WERI-Rb-1 (cell line): Measurements from ENCODE around the gene EPB41L5.

Experiments used
- DNase-seq: peaks from one replicate; pipeline ENCODE4 v3.0.0-alpha.2; 2020
- H3K27ac ChIP-seq: fragments of 250-450 bp; sonication (Bioruptor Pico); 2 replicates; pipeline ENCODE4 v1.5.1; 2020; ENCODE audit warnings: mild to moderate bottlenecking, moderate library complexity
- H3K27me3 ChIP-seq: fragments of 250-450 bp; sonication (Bioruptor Pico); 2 replicates; pipeline ENCODE4 v1.5.1; 2021; ENCODE audit warnings: mild to moderate bottlenecking, low read depth, moderate library complexity; ENCODE audit not compliant: insufficient read depth, severe bottlenecking
- H3K36me3 ChIP-seq: fragments of 250-450 bp; sonication (Bioruptor Pico); 2 replicates; pipeline ENCODE4 v1.5.1; 2020; ENCODE audit warnings: mild to moderate bottlenecking, moderate library complexity
- H3K4me3 ChIP-seq: 2 replicates; pipeline ENCODE4 v1.5.1; 2011; ENCODE audit warnings: low read depth, mild to moderate bottlenecking, control low read depth, low read length
- H3K9me3 ChIP-seq: fragments of 250-450 bp; sonication (Bioruptor Pico); 2 replicates; pipeline ENCODE4 v1.5.1; 2021; ENCODE audit warnings: mild to moderate bottlenecking, moderate library complexity; ENCODE audit not compliant: severe bottlenecking
- CTCF ChIP-seq: IDR thresholded peaks from 2 replicates; pipeline ENCODE4 v1.5.1; 2011; ENCODE audit warnings: low read depth, mild to moderate bottlenecking, control low read depth, inconsistent platforms, low read length

EPB41L5 gene

DNA sequence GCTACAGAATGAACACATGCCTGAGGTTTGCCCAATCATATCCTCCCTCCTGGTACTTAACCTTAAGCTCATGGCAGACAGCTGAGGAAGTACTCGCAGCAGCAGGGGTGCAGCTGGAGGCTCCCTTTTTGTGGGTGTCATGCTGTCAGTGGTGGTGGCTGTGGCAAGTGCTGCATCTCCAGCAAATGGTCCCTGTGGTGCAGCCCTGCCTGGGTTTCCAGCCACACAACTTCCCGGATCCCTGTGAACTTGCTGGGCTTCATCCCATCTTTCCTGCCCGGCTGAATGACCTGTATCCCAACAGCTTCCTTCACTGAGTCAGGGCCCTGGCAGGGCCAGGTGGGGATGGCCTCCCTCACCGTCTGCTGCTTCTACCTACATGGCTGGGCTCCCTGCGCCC lies 205.3 kb downstream of the EPB41L5 start:
- H3K9me3 ChIP-seq: peaks cover 4% of the 10 kb centered on the region
- TF ChIP-seq CTCF: no peak
- DNase-seq: no peak
- peaks cover 4% of the 10 kb centered on the region; the same call in 1 of the 2 replicates for H3K36me3 ChIP-seq
- H3K27me3 ChIP-seq: no peaks in the 10 kb centered on the region
- H3K27ac ChIP-seq: no peak overlapping the region
- no peak overlapping the region for H3K4me3 ChIP-seq

- peaks cover 4% of the 10 kb centered on the region; the same call in 1 of the 2 replicates for H3K36me3 ChIP-seq
- no peak for DNase-seq
- H3K4me3 ChIP-seq: no peak overlapping the region
- no peaks in the 10 kb centered on the region for H3K27me3 ChIP-seq
- H3K27ac ChIP-seq: no peak overlapping the region
- TF ChIP-seq CTCF: no peak
- H3K9me3 ChIP-seq: peaks cover 4% of the 10 kb centered on the region
Observed at GRCh38 chr2:120219291-120219690, 206.4 kb downstream of the EPB41L5 start.

DNA sequence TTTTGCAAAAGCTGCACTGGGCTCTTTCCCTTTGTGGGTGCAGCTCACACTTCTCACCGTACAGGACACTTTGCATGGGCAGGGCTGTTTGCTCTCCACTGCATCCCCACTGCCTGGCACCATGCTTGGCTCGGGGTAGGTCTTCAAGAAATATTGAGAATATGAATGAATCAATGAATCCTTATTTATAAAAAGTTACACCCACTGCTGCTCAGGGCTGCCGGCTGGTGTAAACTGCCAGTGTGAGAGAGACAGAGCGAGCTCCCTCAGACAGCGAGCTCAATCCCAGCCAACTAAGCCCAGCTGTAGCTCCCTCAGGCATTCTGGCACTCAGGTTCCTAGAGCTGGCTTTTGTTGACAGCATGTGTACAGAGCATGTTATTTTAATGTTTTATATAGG lies 206.9 kb downstream of the EPB41L5 start:
- DNase-seq: no peak
- peaks cover 4% of the 10 kb centered on the region for H3K9me3 ChIP-seq
- H3K4me3 ChIP-seq: no peak overlapping the region
- H3K36me3 ChIP-seq: peaks cover 4% of the 10 kb centered on the region; the same call in 1 of the 2 replicates
- no peak for TF ChIP-seq CTCF
- H3K27ac ChIP-seq: no peak overlapping the region
- H3K27me3 ChIP-seq: no peaks in the 10 kb centered on the region

- H3K4me3 ChIP-seq: no peak overlapping the region
- H3K36me3 ChIP-seq: peaks cover 4% of the 10 kb centered on the region; the same call in 1 of the 2 replicates
- TF ChIP-seq CTCF: no peak
- no peaks in the 10 kb centered on the region for H3K27me3 ChIP-seq
- DNase-seq: no peak
- peaks cover 4% of the 10 kb centered on the region for H3K9me3 ChIP-seq
- H3K27ac ChIP-seq: no peak overlapping the region
Observed at GRCh38 chr2:120220756-120221155, 207.9 kb downstream of the EPB41L5 start.

DNA sequence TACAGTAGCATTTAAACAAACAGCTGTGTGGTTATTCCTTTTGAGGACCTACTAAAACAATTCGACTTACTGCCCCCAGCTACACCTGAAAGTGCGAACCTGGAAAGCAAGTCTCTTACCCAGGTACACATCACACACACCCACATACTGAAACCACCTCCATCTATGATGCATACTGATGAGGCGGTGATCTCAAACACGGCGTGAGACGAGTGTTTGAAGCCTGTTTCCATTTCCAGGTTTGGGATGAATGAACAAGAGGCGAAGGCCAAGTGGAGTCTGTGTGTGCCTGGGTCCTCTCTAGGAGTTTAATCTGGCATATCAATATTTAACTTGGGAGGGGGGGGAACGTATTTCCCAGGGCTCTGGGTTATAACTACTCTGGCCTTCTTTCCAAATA lies 208.7 kb downstream of the EPB41L5 start:
- Histone ChIP-seq H3K27me3 (no peaks in the 10 kb centered on the region), H3K27ac (no peak overlapping the region), H3K4me3 (no peak overlapping the region), H3K9me3 (peaks cover 4% of the 10 kb centered on the region), H3K36me3 (peaks cover 4% of the 10 kb centered on the region; the same call in 1 of the 2 replicates)
- no peak for TF ChIP-seq CTCF
- DNase-seq: no peak

- no peak for DNase-seq
- Histone ChIP-seq H3K4me3 (no peak overlapping the region), H3K27ac (no peak overlapping the region), H3K9me3 (peaks cover 4% of the 10 kb centered on the region), H3K27me3 (no peaks in the 10 kb centered on the region), H3K36me3 (peaks cover 4% of the 10 kb centered on the region; the same call in 1 of the 2 replicates)
- TF ChIP-seq CTCF: no peak
Observed at GRCh38 chr2:120222186-120223033, 209.5 kb downstream of the EPB41L5 start.
